GM18868 (cell line): ENCODE results near the gene TADA3.

Experiments
- ATAC-seq: cut with Tn5 transposase; IDR thresholded peaks from one replicate; pipeline ENCODE4 v1.9.1; 2021; ENCODE audit warnings: mild to moderate bottlenecking, moderate library complexity; ENCODE audit not compliant: unreplicated experiment

The TADA3 gene

GRCh38 chr3:9792405-9793160 is at the start of gene TADA3, which contains the start of gene ARPC4:
TADA3 (minus strand) TSS chr3:9792473; CDS start chr3:9791466, 1,007 bp downstream.
ARPC4 (plus strand) TSS chr3:9793082; CDS start chr3:9793122, 40 bp downstream.
- peak; percentile 74 for ATAC-seq

GRCh38 chr3:9841015-9841414 is 48.7 kb upstream of the TADA3 start:
- ATAC-seq = no peak

GRCh38 chr3:9838856-9839255 is 46.6 kb upstream of the TADA3 start:
- no peak for ATAC-seq

- no peak for ATAC-seq
Observed at GRCh38 chr3:9837701-9838582, 45.7 kb upstream of the TADA3 start.

- ATAC-seq = no peak
Observed at GRCh38 chr3:9834520-9835380, 42.5 kb upstream of the TADA3 start.

DNA sequence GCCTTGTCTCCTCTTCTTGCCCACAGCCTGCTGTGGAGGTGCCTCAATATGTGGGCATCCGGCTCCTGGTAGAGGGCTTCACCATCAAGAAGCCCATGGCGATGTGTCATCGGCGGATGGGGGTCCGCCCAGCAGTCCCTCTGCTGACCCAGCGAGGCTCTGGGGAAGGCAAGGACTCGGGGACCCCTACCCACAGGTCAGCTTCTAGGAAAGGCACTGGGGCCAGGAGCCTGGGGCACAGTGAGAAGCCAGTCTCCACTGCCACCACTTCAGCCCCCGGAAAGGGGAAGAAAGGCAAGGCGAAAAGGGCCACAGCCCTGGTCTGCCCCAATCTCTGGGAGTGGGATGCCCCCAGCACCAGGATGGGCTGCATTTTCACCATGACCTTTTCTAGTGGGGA is 40.8 kb upstream of the TADA3 start:
- no peak for ATAC-seq

DNA sequence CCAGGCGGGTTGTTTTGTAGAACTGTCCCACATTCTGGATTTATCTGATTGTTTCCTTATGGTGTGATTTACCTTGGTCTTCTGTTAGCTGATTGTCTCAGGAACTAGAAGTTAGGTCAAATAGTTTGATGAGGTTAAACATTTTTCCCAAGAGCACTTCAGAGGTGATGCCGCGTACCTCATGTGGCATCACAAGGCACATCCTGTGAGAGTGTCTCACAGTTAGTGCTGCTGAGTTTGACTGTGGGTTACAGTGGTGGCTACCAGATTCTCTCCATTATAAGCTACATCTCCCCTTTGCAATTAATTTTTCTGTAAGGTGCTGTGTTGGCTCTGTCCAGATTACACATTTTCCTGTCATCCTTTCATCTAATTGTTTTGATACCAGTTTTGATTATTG is 39.0 kb upstream of the TADA3 start:
- ATAC-seq = no peak

- ATAC-seq = no peak
Observed at GRCh38 chr3:9828801-9829755, 36.8 kb upstream of the TADA3 start.

GRCh38 chr3:9826815-9827573 is 34.7 kb upstream of the TADA3 start:
- ATAC-seq = no peak

GRCh38 chr3:9825451-9826040 is 33.3 kb upstream of the TADA3 start:
- no peak for ATAC-seq

- no peak for ATAC-seq
Observed at GRCh38 chr3:9820946-9821345, 28.7 kb upstream of the TADA3 start.

GRCh38 chr3:9820543-9820942 is 28.3 kb upstream of the TADA3 start:
- no peak for ATAC-seq

- ATAC-seq = no peak
Observed at GRCh38 chr3:9818666-9819335, 26.5 kb upstream of the TADA3 start.

DNA sequence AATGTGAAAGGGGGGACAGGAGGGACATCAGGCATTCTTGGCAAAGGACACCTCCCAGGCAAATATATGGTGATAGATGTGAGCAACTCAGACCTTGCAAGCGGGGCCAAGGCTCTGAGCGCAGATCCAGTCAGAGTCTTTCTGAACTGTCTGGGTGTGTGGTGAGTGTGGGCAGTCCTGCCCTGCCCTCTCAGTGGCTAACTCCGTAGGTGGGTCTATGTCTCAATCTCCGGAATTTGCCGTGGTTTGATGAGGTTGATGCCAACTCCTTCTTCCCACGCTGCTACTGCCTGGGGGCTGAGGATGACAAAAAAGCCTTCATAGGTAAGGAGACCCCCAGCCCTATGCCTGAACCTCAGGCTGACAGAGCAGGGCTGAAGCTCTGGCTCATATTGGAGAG is 25.2 kb upstream of the TADA3 start:
- ATAC-seq = no peak

- ATAC-seq = no peak
Observed at GRCh38 chr3:9815986-9816385, 23.7 kb upstream of the TADA3 start.

DNA sequence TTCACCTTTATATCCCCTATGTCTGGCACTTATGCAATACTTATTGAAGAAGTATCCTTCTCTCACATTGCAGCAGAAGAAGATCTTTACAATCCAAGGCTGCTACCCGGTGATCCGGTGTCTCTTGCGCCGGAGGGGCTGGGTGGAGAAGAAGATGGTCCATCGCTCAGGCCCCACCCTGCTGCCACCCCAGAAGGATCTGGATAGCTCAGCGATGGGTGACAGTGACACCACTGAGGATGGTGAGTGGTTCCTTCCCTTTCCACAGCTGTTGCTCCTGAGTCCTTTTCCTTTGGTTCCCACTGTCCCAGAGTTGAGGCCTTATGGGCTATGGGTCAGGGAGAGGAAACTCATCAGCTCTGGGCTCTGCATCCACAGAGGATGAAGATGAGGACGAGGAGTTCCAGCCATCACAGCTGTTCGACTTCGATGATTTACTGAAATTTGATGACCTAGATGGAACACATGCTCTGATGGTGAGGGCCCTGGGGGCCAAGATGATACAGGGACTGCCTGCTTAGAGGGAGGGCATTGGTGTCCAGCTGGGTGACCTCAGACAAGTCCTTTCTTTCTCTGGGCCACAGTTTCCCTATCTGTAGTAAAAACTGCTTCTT is 20.7 kb upstream of the TADA3 start:
- no peak for ATAC-seq

DNA sequence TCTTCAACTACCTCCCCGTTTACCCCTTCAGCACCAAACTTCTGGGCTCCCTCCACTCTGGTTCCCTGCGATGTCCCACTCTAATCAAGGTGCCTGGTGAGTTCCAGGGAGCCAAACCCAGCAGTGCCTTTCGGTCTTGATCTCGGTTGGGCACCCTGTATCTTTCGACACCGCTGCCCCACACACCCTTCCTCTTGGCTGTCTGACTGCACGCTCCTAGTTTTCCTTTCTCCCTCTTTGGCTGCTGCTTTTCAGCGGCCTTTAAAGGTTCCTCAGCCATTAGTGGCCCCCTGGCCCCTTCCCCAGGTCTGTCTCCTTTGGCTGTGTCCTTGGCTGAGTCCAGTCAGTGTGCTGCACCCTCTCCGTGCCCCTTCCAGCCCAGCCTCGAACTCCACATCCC is 18.6 kb upstream of the TADA3 start:
- ATAC-seq = no peak

GRCh38 chr3:9810433-9810770 is 18.1 kb upstream of the TADA3 start:
- ATAC-seq = no peak
